NCI-H146 (cell line): ENCODE results near the gene DERA.
"Not testable (repeated sequence)": the region's sequence is repeated elsewhere in the genome, so short reads cannot be mapped to it uniquely, and the experiment has no call there.

Source experiments
- DNase-seq: peaks from one replicate; lab custom pipeline; 2025; lab: John Stamatoyannopoulos, UW

The DERA gene

GRCh38 chr12:15904378-15904920 is 6.7 kb upstream of the DERA start:
- DNase-seq, result no peak

- no peak for DNase-seq
These were observed 666 bp upstream of the DERA start for GRCh38 chr12:15910468-15910863.

- DNase-seq, result peak; percentile 27
These were observed 799 bp downstream of the DERA start for GRCh38 chr12:15911931-15912330.

GRCh38 chr12:15914131-15914530 is 3.0 kb downstream of the DERA start:
- DNase-seq, result not testable (repeated sequence)

DNA sequence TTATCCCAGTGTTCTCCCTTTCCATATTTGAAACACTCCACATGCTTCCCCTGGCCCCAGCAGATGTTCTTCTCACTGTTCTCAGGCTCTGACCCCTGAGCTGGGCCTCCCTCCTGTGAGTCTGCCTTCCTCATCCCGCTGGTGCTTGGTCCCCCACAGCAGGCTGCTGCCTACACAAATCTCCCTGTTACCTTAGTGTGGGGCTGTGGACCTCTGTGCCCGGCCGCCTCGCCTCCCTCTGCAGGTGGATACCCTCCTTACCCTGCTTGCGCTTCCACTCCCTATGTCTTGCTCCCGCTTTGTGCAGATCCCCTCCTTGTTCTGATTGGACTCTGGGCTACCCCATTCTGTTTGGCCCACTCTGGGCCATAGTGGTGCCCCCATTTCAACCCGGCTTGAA is 6.9 kb downstream of the DERA start:
- no peak for DNase-seq

DNA sequence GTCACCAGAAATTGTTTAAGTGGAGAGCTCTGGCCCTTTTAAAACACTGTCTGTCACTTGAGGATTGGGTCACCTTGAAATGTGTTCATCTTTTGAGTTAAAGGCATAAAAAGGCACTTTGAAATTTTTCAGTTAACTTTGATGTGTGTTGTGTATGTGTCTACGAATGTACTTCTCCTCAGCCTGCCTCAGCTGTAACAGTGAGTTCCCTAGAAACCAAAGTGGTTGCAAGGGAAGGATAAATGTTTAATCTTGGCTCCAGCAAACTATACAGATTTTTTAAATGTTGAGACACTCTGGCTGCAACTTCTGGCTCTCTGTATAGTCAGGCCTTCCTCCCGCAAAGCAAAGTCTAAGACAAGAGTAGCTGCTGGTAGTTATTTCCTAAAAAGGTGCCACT is 8.3 kb downstream of the DERA start:
- DNase-seq, result no peak

GRCh38 chr12:15924956-15925355 is 13.8 kb downstream of the DERA start:
- no peak for DNase-seq

DNA sequence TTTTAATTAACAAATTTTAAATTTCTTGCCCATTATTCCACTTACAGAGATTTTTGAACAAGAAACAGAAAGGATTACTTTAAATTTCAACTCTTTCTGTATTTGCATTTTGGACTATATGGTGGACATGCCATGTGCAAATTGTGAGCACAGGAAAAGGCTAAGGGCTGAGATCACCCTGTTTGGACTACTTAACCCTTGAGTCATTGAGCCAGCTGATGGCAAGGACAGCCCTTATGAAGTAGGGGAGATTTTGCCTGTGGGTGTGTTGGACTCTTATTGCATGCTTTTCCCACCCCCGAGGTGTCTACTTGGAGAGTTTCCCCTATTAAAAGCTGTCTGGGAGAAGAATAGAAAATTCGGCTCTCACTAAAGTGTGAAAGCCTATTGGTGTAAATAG is 17.2 kb downstream of the DERA start:
- DNase-seq, result no peak

DNA sequence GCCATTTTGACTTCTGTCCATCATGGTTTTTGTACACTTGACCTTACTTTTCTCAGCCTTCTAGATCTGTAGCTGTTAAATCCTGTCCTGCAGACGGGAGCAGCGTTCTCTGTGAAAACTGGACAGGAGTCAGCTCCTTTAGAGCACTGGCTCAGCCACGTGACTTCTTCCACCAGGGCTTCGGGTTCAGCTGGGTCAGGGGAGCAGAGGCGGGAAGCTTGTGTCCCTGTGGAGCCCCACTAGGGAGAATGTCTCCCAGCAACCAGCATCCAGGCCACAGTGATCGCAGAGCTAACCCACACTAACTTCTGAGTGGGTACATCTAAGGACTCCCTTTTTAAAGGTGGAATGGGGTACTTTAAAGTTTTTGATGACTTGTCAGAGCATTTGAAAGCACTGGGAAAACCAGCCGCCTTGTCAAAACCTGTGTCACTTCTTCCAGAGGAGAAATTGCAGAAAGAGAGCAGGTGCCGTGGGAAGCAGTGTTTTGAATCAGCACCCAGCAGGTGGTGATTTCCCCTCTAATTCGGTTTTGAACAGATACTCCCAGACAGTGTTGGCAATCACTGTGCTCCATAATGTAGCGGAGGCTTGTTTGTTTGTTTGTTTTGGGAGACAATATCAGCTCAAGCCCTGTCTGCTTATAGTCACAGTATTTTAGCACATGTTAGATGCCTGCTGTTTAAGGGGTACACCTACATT is 17.9 kb downstream of the DERA start:
- DNase-seq, result peak; percentile 60

DNA sequence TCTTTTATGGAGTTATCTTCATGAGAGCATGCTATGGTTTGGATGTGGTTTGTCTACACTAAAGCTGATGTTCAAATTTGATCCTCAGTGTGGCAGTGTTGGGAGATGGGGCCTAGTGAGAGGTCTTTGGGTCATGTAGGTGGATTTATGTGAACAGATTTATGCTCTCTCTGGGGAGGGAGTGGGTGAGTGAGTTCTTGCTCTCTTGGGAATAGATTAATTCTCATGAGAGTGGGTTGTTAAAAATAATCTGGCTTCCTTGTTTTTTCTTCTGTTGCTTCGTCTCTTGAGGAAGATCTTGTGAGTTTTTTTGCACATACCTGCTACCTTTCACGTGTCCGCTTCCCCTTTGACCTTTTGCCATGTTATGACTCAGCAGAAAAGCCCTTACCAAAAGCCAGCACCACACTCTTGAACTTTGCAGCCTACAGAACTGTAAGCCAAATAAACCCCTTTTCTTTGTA is 20.5 kb downstream of the DERA start:
- DNase-seq, result no peak

DNA sequence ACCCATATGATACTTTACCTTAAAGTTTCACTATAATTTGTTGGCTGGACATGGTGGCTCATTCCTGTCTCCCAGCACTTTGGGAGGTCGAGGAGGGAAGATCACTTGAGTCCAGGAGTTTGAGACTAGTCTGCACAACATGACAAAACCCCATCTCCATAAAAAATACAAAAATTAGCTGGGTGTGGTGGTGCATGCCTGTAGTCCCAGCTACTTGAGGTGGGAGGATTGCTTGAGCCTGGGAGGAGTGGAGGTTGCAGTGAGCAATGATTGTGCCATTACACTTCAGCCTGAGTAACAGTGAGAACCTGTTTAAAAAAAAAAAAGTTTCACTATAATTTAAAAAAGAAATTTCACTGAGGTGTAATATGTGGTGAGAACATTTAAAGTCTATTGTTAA is 21.2 kb downstream of the DERA start:
- no peak for DNase-seq

DNA sequence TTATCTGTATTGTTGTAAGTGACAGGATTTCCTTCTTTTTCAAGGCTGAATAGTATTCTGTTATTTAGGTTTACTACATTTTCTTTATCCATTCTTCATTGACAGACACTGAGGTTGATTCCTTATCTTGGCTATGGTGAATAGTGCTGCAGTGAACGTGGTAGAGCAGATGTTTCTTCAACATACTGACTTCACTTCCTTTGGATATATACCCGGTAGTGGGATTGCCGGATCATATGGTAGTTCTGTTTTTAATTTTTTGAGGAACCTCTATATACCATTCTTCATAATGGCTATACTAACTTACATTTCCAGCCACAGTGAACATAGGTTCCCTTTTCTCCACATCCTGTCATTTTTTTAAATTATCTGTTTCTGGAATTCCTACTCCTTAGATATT is 21.8 kb downstream of the DERA start:
- no peak for DNase-seq

GRCh38 chr12:15933751-15934150 is 22.6 kb downstream of the DERA start:
- no peak for DNase-seq

DNA sequence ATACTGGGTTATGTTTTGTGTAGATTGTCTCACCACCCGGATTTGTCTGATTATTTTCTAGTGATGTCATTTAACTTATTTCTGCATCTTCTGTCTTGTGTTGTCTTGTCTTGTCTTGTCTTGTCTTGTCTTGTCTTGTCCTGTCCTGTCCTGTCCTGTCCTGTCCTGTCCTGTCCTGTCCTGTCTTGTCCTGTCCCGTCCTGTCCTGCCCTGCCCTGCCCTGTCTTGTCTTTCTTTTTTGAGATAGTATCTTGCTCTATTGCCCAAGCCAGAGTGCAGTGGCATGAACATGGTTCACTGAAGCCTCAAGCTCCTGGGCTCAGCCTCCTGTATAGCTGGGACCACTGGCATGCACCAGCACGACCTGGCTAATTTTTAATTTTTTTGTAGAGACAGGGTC is 25.6 kb downstream of the DERA start:
- no peak for DNase-seq

- no peak for DNase-seq
These were observed 26.8 kb downstream of the DERA start for GRCh38 chr12:15937902-15938301.

DNA sequence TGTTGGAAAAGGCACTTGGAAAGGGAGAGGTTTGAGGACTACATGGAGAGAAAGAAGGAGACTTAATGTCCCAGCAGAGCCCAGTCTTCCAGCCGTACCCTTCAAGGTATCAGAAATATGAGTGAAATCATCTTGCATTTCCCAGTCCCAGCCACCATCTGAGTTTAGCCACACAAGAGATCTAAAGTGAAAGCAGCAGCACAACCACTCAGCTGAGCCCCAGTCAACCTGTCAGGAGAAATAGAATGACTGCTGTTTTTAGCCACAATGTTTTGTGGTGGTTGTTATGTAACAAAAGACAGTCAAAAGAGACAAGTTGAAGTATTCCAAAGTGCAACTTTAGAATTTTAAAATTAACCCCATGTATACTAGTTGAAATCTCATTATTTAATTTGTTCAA is 28.0 kb downstream of the DERA start:
- DNase-seq, result no peak

DNA sequence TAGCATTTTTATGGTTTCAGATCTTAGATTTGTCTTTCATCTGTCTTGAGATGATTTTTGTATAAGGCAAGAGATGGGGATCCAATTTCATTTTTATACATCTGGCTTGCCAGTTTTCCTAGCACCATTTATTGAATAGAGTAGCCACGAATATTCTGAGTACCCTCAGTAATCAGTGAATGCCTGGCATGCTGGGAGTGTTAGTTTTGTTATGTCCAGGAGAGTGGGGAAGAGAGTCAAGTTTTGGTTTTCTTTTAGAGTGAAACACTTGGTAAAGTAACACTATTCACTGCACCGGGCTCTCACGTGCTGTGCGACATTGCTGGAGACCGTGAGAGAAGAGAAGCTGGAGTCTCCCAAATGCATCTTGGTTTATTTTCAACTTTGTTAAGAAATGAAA is 31.3 kb downstream of the DERA start:
- DNase-seq, result no peak

DNA sequence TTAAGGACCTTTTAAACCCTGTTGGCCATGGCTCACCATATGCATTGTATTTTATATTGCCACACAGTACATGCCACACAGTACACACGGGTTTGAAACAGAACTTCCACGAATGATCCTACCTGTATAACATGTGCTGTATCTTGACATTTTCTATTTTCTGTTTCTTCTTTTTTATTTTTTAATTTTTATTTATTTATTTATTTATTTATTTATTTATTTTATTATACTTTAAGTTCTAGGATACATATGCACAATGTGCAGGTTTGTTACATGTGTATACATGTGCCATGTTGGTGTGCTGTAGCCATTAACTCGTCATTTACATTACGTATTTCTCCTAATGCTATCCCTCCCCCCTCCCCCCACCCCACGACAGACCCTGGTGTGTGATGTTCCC is 32.4 kb downstream of the DERA start:
- not testable (repeated sequence) for DNase-seq

- not testable (repeated sequence) for DNase-seq
These were observed 37.3 kb downstream of the DERA start for GRCh38 chr12:15948461-15948860.

DNA sequence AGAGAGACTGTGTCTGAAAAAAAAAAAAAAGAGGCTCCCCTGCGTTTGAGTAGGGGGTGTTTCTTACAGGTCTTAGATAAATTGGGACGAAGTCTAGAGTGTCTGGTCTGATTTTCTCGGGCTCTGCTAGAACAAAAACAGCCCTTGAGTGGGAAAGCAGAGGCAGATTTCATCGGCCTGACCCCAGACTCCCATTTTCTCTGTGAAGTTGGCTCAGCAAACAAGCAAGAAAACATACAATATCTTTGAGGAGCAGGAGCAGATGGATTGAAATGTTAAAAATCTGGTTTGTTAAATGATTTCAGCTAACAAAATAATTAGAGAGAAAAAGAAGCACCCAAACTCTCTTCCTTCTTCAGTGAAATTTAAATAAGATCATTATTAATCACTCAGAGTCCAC is 44.1 kb downstream of the DERA start:
- DNase-seq, result no peak

- DNase-seq, result no peak
These were observed 44.9 kb downstream of the DERA start for GRCh38 chr12:15956010-15956409.

DNA sequence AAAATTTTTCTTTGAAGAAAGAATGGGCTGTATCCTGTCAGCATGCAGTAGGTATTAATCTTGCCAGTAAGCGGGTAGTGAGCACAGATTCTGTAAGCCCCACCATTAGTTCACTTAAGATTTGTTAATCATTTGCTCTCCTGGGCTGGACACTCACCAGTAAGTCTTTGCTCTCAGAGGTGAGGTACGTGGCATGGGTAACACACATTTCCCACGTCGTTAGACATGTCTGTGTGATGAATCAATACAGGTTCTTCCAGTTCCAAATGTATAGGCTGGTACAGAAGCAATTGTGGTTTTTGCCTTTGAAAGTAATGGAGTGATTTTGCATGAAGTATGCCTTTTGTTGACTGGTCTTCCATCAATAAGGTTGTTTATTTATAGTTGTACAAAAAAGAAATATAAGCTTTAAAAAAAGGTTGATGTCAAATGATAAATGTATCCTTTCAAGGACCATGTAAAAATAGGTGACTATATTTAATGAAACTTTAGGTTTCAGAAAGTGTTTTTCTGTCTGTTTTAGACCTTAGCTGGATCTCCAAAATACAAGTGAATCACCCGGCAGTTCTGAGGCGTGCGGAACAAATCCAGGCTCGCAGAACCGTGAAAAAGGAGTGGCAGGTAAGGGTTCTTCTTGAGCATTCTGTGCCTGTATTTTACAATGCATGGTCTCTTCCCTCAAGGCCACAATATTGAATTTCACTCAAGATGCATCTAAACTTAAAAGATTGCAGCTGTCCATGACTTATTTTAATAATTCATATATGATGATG is 45.5 kb downstream of the DERA start:
- DNase-seq, result no peak

GRCh38 chr12:15962760-15963159 is 51.6 kb downstream of the DERA start:
- DNase-seq, result no peak
